Activated B cell treated with CpG ODN at 0.5 μM for 24 hours (primary cell): ENCODE measurements around the gene TTN. TPM values are rescaled to one million over a fixed set of nuclear protein-coding genes. Genes with fewer than 3 reads are reported as not detected.

ENCODE experiments used
- ATAC-seq: fragments of 200-7000 bp; cut with Tn5 transposase; one replicate; pipeline ENCODE4 v1.10.0; 2021; ENCODE audit warnings: low read depth, mild to moderate bottlenecking, moderate library complexity
- CTCF ChIA-PET: fragments of 350-600 bp; sonication (Branson Sonifier 250); formaldehyde crosslinking; loops from one replicate; lab custom pipeline; 2021; ENCODE audit warnings: antibody characterized with exemption; lab: Charles Lee
- POLR2A ChIA-PET: fragments of 350-600 bp; sonication (Branson Sonifier 250); formaldehyde crosslinking; loops from one replicate; lab custom pipeline; 2021; ENCODE audit warnings: antibody characterized with exemption; lab: Charles Lee
- DNase-seq: peaks from one replicate; pipeline ENCODE4 v3.0.0; 2022
- H3K27ac Mint-ChIP-seq: one replicate; pipeline ENCODE4 v1.8.0; 2020; ENCODE audit warnings: mixed read lengths
- H3K27me3 Mint-ChIP-seq: one replicate; pipeline ENCODE4 v1.8.0; 2021; ENCODE audit warnings: mixed read lengths
- H3K36me3 Mint-ChIP-seq: one replicate; pipeline ENCODE4 v1.8.0; 2021; ENCODE audit warnings: low read depth, mixed read lengths
- H3K4me1 Mint-ChIP-seq: one replicate; pipeline ENCODE4 v1.8.0; 2021; ENCODE audit warnings: mixed read lengths
- H3K4me3 Mint-ChIP-seq: one replicate; pipeline ENCODE4 v1.8.0; 2020; ENCODE audit warnings: mild to moderate bottlenecking, mixed read lengths
- H3K9me3 Mint-ChIP-seq: one replicate; pipeline ENCODE4 v1.8.0; 2020; ENCODE audit warnings: mixed read lengths
- CTCF ChIP-seq: fragments of 200-600 bp; IDR thresholded peaks from one replicate; pipeline ENCODE4 v1.8.0; 2022; ENCODE audit warnings: antibody characterized with exemption, mild to moderate bottlenecking
- intact Hi-C: fragments of 100-400 bp; cut with micrococcal nuclease; formaldehyde crosslinking; loops from one replicate; pipeline ENCODE4 v1.15.1; 2024
- total RNA-seq: library from RNA; stranded (reverse); gene quantifications from 2 replicates; pipeline ENCODE4 v1.2.3, GENCODE V29; 2022

Gene TTN
- total RNA-seq, 1 donor from 2014 or later = 40.0 TPM

- H3K27me3 Mint-ChIP-seq = no peaks in the 10 kb centered on the region
- no peak overlapping the region for H3K4me3 Mint-ChIP-seq
- no peak overlapping the region for H3K27ac Mint-ChIP-seq
- no peak for TF ChIP-seq CTCF
- DNase-seq (no peak), ATAC-seq (no peak)
- ChIA-PET POLR2A (no interaction called here), CTCF (no interaction called here)
- intact Hi-C loops = no loop called here
- H3K4me1 Mint-ChIP-seq = no peaks in the 10 kb centered on the region
- peaks cover 31% of the 10 kb centered on the region for H3K36me3 Mint-ChIP-seq
- H3K9me3 Mint-ChIP-seq = no peaks in the 10 kb centered on the region
Measured at GRCh38 chr2:178733975-178734374, 73.2 kb downstream of the TTN start.

GRCh38 chr2:178732913-178733312, 74.3 kb downstream of the TTN start:
- Mint-ChIP-seq H3K4me1 (no peaks in the 10 kb centered on the region), H3K36me3 (peaks cover 35% of the 10 kb centered on the region), H3K27ac (no peak overlapping the region), H3K9me3 (no peaks in the 10 kb centered on the region), H3K4me3 (no peak overlapping the region), H3K27me3 (no peaks in the 10 kb centered on the region)
- ATAC-seq (no peak), DNase-seq (no peak)
- CTCF ChIA-PET = no interaction called here
- no peak for TF ChIP-seq CTCF
- POLR2A ChIA-PET = no interaction called here
- intact Hi-C loops = no loop called here

GRCh38 chr2:178731300-178731699, 75.9 kb downstream of the TTN start:
- POLR2A ChIA-PET = no interaction called here
- Mint-ChIP-seq H3K4me1 (no peaks in the 10 kb centered on the region), H3K27ac (no peak overlapping the region), H3K27me3 (no peaks in the 10 kb centered on the region), H3K4me3 (no peak overlapping the region), H3K36me3 (peaks cover 35% of the 10 kb centered on the region), H3K9me3 (no peaks in the 10 kb centered on the region)
- DNase-seq (no peak), ATAC-seq (no peak)
- CTCF ChIA-PET = no interaction called here
- intact Hi-C loops = no loop called here
- TF ChIP-seq CTCF = no peak

GRCh38 chr2:178730049-178730448, 77.2 kb downstream of the TTN start:
- intact Hi-C loops = no loop called here
- Mint-ChIP-seq H3K36me3 (peaks cover 34% of the 10 kb centered on the region), H3K9me3 (no peaks in the 10 kb centered on the region), H3K4me1 (no peaks in the 10 kb centered on the region), H3K27me3 (no peaks in the 10 kb centered on the region), H3K4me3 (no peak overlapping the region), H3K27ac (no peak overlapping the region)
- ATAC-seq = no peak
- no peak for DNase-seq
- ChIA-PET POLR2A (no interaction called here), CTCF (no interaction called here)
- TF ChIP-seq CTCF = no peak

- intact Hi-C loops = no loop called here
- TF ChIP-seq CTCF = no peak
- POLR2A ChIA-PET = no interaction called here
- Mint-ChIP-seq H3K4me1 (no peaks in the 10 kb centered on the region), H3K4me3 (no peak overlapping the region), H3K9me3 (no peaks in the 10 kb centered on the region), H3K36me3 (peaks cover 53% of the 10 kb centered on the region), H3K27me3 (no peaks in the 10 kb centered on the region), H3K27ac (no peak overlapping the region)
- CTCF ChIA-PET = no interaction called here
- no peak for ATAC-seq
- no peak for DNase-seq
Measured at GRCh38 chr2:178723786-178724346, 83.4 kb downstream of the TTN start.
